HepG2 (cell line): Measurements from ENCODE around the gene CDC42EP1. TPM values are rescaled to one million over a fixed set of nuclear protein-coding genes. Genes with fewer than 3 reads are reported as not detected.

Experiments
- CBX5 ChIP-seq: sonication (generic); formaldehyde crosslinking; IDR thresholded peaks from 2 replicates; pipeline ENCODE4 v1.4.0; 2020; ENCODE audit warnings: missing genetic modification reagents, borderline replicate concordance
- ZKSCAN1 ChIP-seq: fragments of 150-350 bp; IDR thresholded peaks from 2 replicates; pipeline ENCODE4 v1.6.1; 2014; ENCODE audit warnings: low read length
- ZNF263 ChIP-seq: sonication (generic); formaldehyde crosslinking; IDR thresholded peaks from 2 replicates; pipeline ENCODE4 v1.4.0; 2020; ENCODE audit warnings: missing genetic modification reagents
- ZNF34 ChIP-seq: sonication (generic); formaldehyde crosslinking; IDR thresholded peaks from 2 replicates; pipeline ENCODE4 v1.4.0; 2020; ENCODE audit warnings: mild to moderate bottlenecking, missing genetic modification reagents, borderline replicate concordance
- ZNF564 ChIP-seq: sonication (generic); formaldehyde crosslinking; IDR thresholded peaks from 2 replicates; pipeline ENCODE4 v1.8.1; 2023; ENCODE audit warnings: mild to moderate bottlenecking, missing genetic modification reagents
- polyA plus RNA-seq, 8 experiments: library from polyadenylated mRNA; depleted of rRNA in 3 of 8; stranded (reverse) in 7 of 8; unstranded in 1 of 8; fragments of >200 nt; fragmentation: Illumina TruSeq in 4 of 8; extraction: Trizol in 4 of 8; gene quantifications; 2 replicates each; pipeline versions ENCODE4 v1.2.1 to v1.2.3, GENCODE V29; 2011 to 2016; ENCODE audit warnings: low read depth in 4 of 8, missing spikeins in 1 of 8, mixed read lengths in 1 of 8; ENCODE audit not compliant: insufficient read depth in 1 of 8
- total RNA-seq, 5 experiments: library from RNA; depleted of rRNA; stranded (reverse); fragments of >200 nt; fragmentation: Illumina TruSeq; extraction: Trizol; gene quantifications; 2 replicates each; pipeline ENCODE4 v1.2.3, GENCODE V29; 2016; ENCODE audit warnings: low read depth in 1 of 5
- TF ChIP-seq, protein P1 (sequence below), 2 experiments: sonication (generic) in 1 of 2; formaldehyde crosslinking in 1 of 2; IDR thresholded peaks; 2 replicates each; pipeline versions ENCODE4 v1.5.1 to v1.6.1; 2011 to 2020; ENCODE audit warnings: borderline replicate concordance in 1 of 2, low read depth in 1 of 2, low read length in 1 of 2, mild to moderate bottlenecking in 1 of 2, missing genetic modification reagents in 1 of 2, moderate library complexity in 1 of 2
- TF ChIP-seq, protein P2 (sequence below): sonication (generic); formaldehyde crosslinking; IDR thresholded peaks from 2 replicates; pipeline ENCODE4 v1.4.0; 2020; ENCODE audit warnings: mild to moderate bottlenecking, missing genetic modification reagents
- TF ChIP-seq, protein P3 (sequence below): sonication (generic); formaldehyde crosslinking; IDR thresholded peaks from 2 replicates; pipeline ENCODE4 v1.9.0; 2021; ENCODE audit warnings: mild to moderate bottlenecking, missing genetic modification reagents

The CDC42EP1 gene
- total and polyA plus RNA-seq, 2 of the 13 experiments (the other 11 are each of a cell fraction or from before 2014, with no cell fraction given), result 17.1 to 29.5 TPM

- TF ChIP-seq ZKSCAN1, result no peak
- TF ChIP-seq, protein P1, sequence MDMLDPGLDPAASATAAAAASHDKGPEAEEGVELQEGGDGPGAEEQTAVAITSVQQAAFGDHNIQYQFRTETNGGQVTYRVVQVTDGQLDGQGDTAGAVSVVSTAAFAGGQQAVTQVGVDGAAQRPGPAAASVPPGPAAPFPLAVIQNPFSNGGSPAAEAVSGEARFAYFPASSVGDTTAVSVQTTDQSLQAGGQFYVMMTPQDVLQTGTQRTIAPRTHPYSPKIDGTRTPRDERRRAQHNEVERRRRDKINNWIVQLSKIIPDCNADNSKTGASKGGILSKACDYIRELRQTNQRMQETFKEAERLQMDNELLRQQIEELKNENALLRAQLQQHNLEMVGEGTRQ (IDR thresholded peaks at IDR 0.05; ENCODE audit: low read depth, low read length), result no peak
- TF ChIP-seq, protein P1 (CRISPR knock-in tag; IDR thresholded peaks at IDR 0.05; ENCODE audit: borderline replicate concordance), result peak; percentile 66; the same call in 1 of the 2 replicates
- no peak; the same call in 1 of the 2 replicates for TF ChIP-seq CBX5 (CRISPR knock-in tag)
- TF ChIP-seq, protein P2, sequence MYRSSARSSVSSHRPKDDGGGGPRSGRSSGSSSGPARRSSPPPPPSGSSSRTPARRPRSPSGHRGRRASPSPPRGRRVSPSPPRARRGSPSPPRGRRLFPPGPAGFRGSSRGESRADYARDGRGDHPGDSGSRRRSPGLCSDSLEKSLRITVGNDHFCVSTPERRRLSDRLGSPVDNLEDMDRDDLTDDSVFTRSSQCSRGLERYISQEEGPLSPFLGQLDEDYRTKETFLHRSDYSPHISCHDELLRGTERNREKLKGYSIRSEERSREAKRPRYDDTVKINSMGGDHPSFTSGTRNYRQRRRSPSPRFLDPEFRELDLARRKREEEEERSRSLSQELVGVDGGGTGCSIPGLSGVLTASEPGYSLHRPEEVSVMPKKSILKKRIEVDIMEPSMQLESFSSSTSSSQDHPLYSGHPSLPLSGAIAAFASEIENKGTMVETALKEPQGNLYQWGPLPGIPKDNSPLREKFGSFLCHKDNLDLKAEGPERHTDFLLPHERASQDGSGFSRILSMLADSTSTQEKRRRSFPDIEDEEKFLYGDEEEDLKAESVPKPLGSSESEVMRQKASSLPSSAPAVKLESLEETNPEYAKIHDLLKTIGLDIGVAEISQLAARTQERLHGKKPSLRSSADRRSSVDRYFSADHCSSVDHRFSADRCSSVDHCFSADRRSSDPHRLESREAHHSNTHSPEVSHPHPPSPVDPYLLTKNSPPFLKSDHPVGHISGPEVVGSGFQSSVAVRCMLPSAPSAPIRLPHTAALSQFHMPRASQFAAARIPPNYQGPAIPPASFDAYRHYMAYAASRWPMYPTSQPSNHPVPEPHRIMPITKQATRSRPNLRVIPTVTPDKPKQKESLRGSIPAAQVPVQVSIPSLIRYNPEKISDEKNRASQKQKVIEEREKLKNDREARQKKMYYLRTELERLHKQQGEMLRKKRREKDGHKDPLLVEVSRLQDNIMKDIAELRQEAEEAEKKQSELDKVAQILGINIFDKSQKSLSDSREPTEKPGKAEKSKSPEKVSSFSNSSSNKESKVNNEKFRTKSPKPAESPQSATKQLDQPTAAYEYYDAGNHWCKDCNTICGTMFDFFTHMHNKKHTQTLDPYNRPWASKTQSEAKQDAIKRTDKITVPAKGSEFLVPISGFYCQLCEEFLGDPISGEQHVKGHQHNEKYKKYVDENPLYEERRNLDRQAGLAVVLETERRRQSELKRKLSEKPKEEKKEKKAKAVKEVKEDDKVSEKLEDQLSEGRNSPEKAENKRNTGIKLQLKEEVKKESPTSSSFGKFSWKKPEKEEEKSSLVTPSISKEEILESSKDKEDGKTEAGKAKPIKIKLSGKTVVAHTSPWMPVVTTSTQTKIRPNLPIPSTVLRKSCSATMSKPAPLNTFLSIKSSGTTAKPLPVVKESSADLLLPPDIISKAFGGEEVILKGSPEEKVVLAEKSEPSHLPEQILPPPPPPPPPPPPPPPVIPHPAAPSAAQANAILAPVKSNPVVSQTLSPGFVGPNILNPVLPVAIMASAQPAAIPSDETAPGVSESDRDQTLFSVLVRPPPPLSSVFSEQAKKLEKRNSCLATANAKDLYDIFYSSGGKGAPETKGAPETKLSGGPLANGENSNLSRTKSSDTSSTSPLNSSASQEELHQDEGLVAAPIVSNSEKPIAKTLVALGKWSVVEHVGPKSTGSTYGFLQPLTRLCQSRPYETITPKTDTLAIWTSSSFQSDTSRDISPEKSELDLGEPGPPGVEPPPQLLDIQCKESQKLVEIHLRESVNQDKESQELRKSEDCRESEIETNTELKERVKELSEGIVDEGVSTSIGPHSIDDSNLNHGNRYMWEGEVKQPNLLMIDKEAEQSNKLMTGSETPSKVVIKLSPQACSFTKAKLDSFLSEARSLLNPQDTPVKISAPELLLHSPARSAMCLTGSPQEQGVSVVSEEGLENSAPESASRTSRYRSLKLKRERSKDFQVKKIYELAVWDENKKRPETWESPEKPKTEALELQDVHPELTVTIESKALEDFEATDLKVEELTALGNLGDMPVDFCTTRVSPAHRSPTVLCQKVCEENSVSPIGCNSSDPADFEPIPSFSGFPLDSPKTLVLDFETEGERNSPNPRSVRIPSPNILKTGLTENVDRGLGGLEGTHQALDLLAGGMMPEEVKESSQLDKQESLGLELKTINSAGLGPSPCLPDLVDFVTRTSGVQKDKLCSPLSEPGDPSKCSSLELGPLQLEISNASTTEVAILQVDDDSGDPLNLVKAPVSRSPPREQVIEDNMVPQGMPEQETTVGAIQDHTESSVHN (CRISPR knock-in tag), result peak; percentile 90; the same call in 1 of the 2 replicates
- TF ChIP-seq ZNF564 (CRISPR knock-in tag), result 0 out of 2 replicates have a peak, but pooled peaks have one; percentile 72
- TF ChIP-seq, protein P3, sequence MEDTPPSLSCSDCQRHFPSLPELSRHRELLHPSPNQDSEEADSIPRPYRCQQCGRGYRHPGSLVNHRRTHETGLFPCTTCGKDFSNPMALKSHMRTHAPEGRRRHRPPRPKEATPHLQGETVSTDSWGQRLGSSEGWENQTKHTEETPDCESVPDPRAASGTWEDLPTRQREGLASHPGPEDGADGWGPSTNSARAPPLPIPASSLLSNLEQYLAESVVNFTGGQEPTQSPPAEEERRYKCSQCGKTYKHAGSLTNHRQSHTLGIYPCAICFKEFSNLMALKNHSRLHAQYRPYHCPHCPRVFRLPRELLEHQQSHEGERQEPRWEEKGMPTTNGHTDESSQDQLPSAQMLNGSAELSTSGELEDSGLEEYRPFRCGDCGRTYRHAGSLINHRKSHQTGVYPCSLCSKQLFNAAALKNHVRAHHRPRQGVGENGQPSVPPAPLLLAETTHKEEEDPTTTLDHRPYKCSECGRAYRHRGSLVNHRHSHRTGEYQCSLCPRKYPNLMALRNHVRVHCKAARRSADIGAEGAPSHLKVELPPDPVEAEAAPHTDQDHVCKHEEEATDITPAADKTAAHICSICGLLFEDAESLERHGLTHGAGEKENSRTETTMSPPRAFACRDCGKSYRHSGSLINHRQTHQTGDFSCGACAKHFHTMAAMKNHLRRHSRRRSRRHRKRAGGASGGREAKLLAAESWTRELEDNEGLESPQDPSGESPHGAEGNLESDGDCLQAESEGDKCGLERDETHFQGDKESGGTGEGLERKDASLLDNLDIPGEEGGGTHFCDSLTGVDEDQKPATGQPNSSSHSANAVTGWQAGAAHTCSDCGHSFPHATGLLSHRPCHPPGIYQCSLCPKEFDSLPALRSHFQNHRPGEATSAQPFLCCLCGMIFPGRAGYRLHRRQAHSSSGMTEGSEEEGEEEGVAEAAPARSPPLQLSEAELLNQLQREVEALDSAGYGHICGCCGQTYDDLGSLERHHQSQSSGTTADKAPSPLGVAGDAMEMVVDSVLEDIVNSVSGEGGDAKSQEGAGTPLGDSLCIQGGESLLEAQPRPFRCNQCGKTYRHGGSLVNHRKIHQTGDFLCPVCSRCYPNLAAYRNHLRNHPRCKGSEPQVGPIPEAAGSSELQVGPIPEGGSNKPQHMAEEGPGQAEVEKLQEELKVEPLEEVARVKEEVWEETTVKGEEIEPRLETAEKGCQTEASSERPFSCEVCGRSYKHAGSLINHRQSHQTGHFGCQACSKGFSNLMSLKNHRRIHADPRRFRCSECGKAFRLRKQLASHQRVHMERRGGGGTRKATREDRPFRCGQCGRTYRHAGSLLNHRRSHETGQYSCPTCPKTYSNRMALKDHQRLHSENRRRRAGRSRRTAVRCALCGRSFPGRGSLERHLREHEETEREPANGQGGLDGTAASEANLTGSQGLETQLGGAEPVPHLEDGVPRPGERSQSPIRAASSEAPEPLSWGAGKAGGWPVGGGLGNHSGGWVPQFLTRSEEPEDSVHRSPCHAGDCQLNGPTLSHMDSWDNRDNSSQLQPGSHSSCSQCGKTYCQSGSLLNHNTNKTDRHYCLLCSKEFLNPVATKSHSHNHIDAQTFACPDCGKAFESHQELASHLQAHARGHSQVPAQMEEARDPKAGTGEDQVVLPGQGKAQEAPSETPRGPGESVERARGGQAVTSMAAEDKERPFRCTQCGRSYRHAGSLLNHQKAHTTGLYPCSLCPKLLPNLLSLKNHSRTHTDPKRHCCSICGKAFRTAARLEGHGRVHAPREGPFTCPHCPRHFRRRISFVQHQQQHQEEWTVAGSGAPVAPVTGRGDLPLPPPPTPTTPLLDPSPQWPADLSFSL (CRISPR knock-in tag), result no peak
- TF ChIP-seq ZNF263 (CRISPR knock-in tag), result peak; percentile 55; the same call in 1 of the 2 replicates
- TF ChIP-seq ZNF34 (CRISPR knock-in tag), result peak; percentile 33; the same call in 1 of the 2 replicates
These were observed 9.0 kb downstream of the CDC42EP1 start (continued) for GRCh38 chr22:37569009-37569920.
